ENCODE measurements around the gene DNAJC15. TPM values are rescaled to one million over a fixed set of nuclear protein-coding genes. Genes with fewer than 3 reads are reported as not detected.

Gene DNAJC15
- total RNA-seq, 2 experiments from 2014 or later = 8.9 to 10.6 TPM

DNA sequence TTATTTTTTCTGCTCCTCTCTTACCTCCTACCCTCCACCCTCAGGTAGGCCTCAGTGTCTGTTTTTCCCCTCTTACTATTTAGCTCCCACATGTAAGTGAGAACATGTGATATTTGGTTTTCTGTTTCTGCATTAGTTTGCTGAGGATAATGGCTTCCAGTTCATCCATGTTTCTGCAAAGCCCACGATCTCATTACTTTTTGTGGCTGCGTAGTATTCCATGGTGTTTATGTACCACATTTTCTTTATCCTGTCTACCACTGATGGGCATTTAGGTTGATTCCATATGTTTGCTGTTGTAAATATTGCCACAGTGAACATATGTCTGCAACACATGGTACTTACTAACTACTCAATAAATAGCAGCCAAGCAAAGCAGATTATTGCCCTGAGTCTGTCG lies 56.8 kb downstream of the DNAJC15 start:
- TF ChIP-seq, protein P1, sequence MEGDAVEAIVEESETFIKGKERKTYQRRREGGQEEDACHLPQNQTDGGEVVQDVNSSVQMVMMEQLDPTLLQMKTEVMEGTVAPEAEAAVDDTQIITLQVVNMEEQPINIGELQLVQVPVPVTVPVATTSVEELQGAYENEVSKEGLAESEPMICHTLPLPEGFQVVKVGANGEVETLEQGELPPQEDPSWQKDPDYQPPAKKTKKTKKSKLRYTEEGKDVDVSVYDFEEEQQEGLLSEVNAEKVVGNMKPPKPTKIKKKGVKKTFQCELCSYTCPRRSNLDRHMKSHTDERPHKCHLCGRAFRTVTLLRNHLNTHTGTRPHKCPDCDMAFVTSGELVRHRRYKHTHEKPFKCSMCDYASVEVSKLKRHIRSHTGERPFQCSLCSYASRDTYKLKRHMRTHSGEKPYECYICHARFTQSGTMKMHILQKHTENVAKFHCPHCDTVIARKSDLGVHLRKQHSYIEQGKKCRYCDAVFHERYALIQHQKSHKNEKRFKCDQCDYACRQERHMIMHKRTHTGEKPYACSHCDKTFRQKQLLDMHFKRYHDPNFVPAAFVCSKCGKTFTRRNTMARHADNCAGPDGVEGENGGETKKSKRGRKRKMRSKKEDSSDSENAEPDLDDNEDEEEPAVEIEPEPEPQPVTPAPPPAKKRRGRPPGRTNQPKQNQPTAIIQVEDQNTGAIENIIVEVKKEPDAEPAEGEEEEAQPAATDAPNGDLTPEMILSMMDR (IDR thresholded peaks at IDR 0.05) = no peak
- DNase-seq (no peak), ATAC-seq (no peak)
- Mint-ChIP-seq H3K4me1 (ENCODE audit: low read depth) (peaks cover 23% of the 10 kb centered on the region), H3K4me3 (no peak overlapping the region), H3K27me3 (no peaks in the 10 kb centered on the region), H3K27ac (no peak overlapping the region), H3K36me3 (ENCODE audit: low read depth) (peaks cover 17% of the 10 kb centered on the region), H3K9me3 (no peaks in the 10 kb centered on the region)
- ChIA-PET POLR2A (no interaction called here), CTCF (no interaction called here)
- intact Hi-C loops (cut with micrococcal nuclease) = loop anchor here (10.0 kb wide), 1 partner anchor 725 kb away; no protein-coding TSS in a partner anchor

DNA sequence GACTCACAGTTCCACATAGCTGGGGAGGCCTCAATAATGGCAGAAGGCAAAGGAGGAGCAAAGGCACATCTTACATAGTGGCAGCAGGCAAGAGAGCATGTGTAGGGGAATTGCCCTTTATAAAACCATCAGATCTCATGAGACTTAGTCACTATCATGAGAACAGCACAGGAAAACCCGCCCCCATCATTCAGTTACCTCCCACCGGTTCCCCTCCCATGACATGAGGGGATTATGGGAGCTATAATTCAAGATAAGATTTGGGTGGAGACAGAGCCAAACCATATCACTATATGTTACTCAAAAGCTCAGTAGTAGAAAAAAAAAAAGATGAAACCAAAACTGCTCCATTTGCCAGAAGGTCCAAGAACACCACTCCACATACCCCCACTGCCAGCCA lies 58.5 kb downstream of the DNAJC15 start:
- no peaks in the 10 kb centered on the region for H3K27me3 Mint-ChIP-seq
- intact Hi-C loops (cut with micrococcal nuclease) = loop anchor here (10.0 kb wide), 1 partner anchor 723 kb away; no protein-coding TSS in a partner anchor
- POLR2A ChIA-PET = interaction anchor here (1.1 to 1.5 kb wide), 2 partner anchors 21 to 24 kb away, joined by 3 to 4 read pairs; no protein-coding TSS in a partner anchor
- H3K36me3 Mint-ChIP-seq (ENCODE audit: low read depth) = peaks cover 17% of the 10 kb centered on the region
- CTCF ChIA-PET = interaction anchor here (1.0 to 1.5 kb wide), 4 partner anchors 12 to 112 kb away, joined by 3 to 7 read pairs (median 4); partner anchors contain the start of gene EPSTI1
- ATAC-seq (no peak), DNase-seq (no peak)
- H3K4me1 Mint-ChIP-seq (ENCODE audit: low read depth) = peaks cover 11% of the 10 kb centered on the region
- H3K4me3 Mint-ChIP-seq = no peak overlapping the region
- peak overlapping the region; percentile 4 for H3K27ac Mint-ChIP-seq
- no peaks in the 10 kb centered on the region for H3K9me3 Mint-ChIP-seq
- TF ChIP-seq, protein P1 (IDR thresholded peaks at IDR 0.05) = no peak

- TF ChIP-seq, protein P1 (IDR thresholded peaks at IDR 0.05) = no peak
- ATAC-seq = no peak
- POLR2A ChIA-PET = no interaction called here
- peaks cover 12% of the 10 kb centered on the region for H3K4me1 Mint-ChIP-seq (ENCODE audit: low read depth)
- H3K4me3 Mint-ChIP-seq = no peak overlapping the region
- CTCF ChIA-PET = interaction anchor here (1.0 to 3.2 kb wide), 3 partner anchors 11 to 14 kb away, joined by 3 to 19 read pairs (median 4); no protein-coding TSS in a partner anchor
- peaks cover 20% of the 10 kb centered on the region for H3K36me3 Mint-ChIP-seq (ENCODE audit: low read depth)
- no peaks in the 10 kb centered on the region for H3K9me3 Mint-ChIP-seq
- intact Hi-C loops (cut with micrococcal nuclease) = loop anchor here (10.0 kb wide), 1 partner anchor 721 kb away; no protein-coding TSS in a partner anchor
- no peaks in the 10 kb centered on the region for H3K27me3 Mint-ChIP-seq
- no peak for DNase-seq
- no peak overlapping the region for H3K27ac Mint-ChIP-seq
These were observed 60.4 kb downstream of the DNAJC15 start for GRCh38 chr13:43083750-43084149.

GRCh38 chr13:43085545-43085944 lies 62.2 kb downstream of the DNAJC15 start:
- H3K4me1 Mint-ChIP-seq (ENCODE audit: low read depth) = peaks cover 14% of the 10 kb centered on the region
- H3K27me3 Mint-ChIP-seq = no peaks in the 10 kb centered on the region
- DNase-seq = no peak
- H3K36me3 Mint-ChIP-seq (ENCODE audit: low read depth) = peaks cover 21% of the 10 kb centered on the region
- ATAC-seq = no peak
- H3K27ac Mint-ChIP-seq = no peak overlapping the region
- no peak overlapping the region for H3K4me3 Mint-ChIP-seq
- intact Hi-C loops (cut with micrococcal nuclease) = loop anchor here (10.0 kb wide), 1 partner anchor 719 kb away; no protein-coding TSS in a partner anchor
- ChIA-PET POLR2A (no interaction called here), CTCF (interaction anchor here (0.7 to 3.2 kb wide), 8 partner anchors 9 to 719 kb away, joined by 3 to 19 read pairs (median 3); no protein-coding TSS in a partner anchor)
- peaks cover 3% of the 10 kb centered on the region for H3K9me3 Mint-ChIP-seq
- TF ChIP-seq, protein P1 (IDR thresholded peaks at IDR 0.05) = peak; percentile 76

GRCh38 chr13:43086181-43086580 lies 62.8 kb downstream of the DNAJC15 start:
- DNase-seq (no peak), ATAC-seq (no peak)
- POLR2A ChIA-PET = no interaction called here
- intact Hi-C loops (cut with micrococcal nuclease) = loop anchor here (10.0 kb wide), 1 partner anchor 719 kb away; no protein-coding TSS in a partner anchor
- no peak overlapping the region for H3K4me3 Mint-ChIP-seq
- H3K9me3 Mint-ChIP-seq = peaks cover 3% of the 10 kb centered on the region
- CTCF ChIA-PET = interaction anchor here (1.0 to 3.2 kb wide), 3 partner anchors 9 to 14 kb away, joined by 3 to 19 read pairs (median 9); no protein-coding TSS in a partner anchor
- no peaks in the 10 kb centered on the region for H3K27me3 Mint-ChIP-seq
- peaks cover 14% of the 10 kb centered on the region for H3K4me1 Mint-ChIP-seq (ENCODE audit: low read depth)
- H3K36me3 Mint-ChIP-seq (ENCODE audit: low read depth) = peaks cover 19% of the 10 kb centered on the region
- no peak overlapping the region for H3K27ac Mint-ChIP-seq
- TF ChIP-seq, protein P1 (IDR thresholded peaks at IDR 0.05) = no peak

Data from activated CD8-positive, alpha-beta T cell treated with anti-CD3 and anti-CD28 coated beads for 36 hours (primary cell).